Stimulated activated naive CD8-positive, alpha-beta T cell treated with anti-CD3 and anti-CD28 coated beads, Interleukin-15, amount 100 ng/mL, for 72 hours (primary cell): Measurements from ENCODE around the gene CX3CL1.

Experiments used
- ATAC-seq: fragments of 150-1000 bp; cut with Tn5 transposase; 2 replicates; pipeline ENCODE4 v1.10.0; 2021; ENCODE audit warnings: mild to moderate bottlenecking, moderate library complexity
- DNase-seq, 2 donors: peaks; one replicate each; pipeline ENCODE4 v3.0.0; 2021 to 2022
- H3K27ac Mint-ChIP-seq, 2 donors: one replicate each; pipeline ENCODE4 v1.8.0; 2022; ENCODE audit warnings: mild to moderate bottlenecking in 2 of 2, mixed read lengths in 2 of 2, moderate library complexity in 2 of 2
- H3K27me3 Mint-ChIP-seq: one replicate; pipeline ENCODE4 v1.8.0; 2022; ENCODE audit warnings: mixed read lengths
- H3K4me1 Mint-ChIP-seq: one replicate; pipeline ENCODE4 v1.8.0; 2022; ENCODE audit warnings: mild to moderate bottlenecking, mixed read lengths
- H3K4me3 Mint-ChIP-seq, 2 donors: one replicate each; pipeline ENCODE4 v1.8.0; 2022; ENCODE audit warnings: mild to moderate bottlenecking in 2 of 2, mixed read lengths in 2 of 2, moderate library complexity in 1 of 2
- H3K9me3 Mint-ChIP-seq, 2 donors: one replicate each; pipeline ENCODE4 v1.8.0; 2022; ENCODE audit warnings: mixed read lengths in 2 of 2

The CX3CL1 gene

GRCh38 chr16:57348327-57348726 lies 24.0 kb upstream of the CX3CL1 start:
- Mint-ChIP-seq H3K4me3 (no peak overlapping the region), H3K4me1 (peaks cover 31% of the 10 kb centered on the region), H3K27me3 (peaks cover 56% of the 10 kb centered on the region), H3K27ac (no peak overlapping the region), H3K9me3 (no peaks in the 10 kb centered on the region)
- ATAC-seq (no peak), DNase-seq (no peak)

GRCh38 chr16:57349212-57350031 lies 22.9 kb upstream of the CX3CL1 start:
- H3K27ac Mint-ChIP-seq, result peak overlapping the region in 1 of 2 donors; percentile 50
- H3K4me1 Mint-ChIP-seq, result peaks cover 31% of the 10 kb centered on the region
- DNase-seq, result peak; percentile 30 to 53
- peaks cover 48% of the 10 kb centered on the region for H3K27me3 Mint-ChIP-seq
- peak overlapping the region; percentile 40 to 61 for H3K4me3 Mint-ChIP-seq
- H3K9me3 Mint-ChIP-seq, result no peaks in the 10 kb centered on the region
- peak; percentile 100 for ATAC-seq

GRCh38 chr16:57352636-57353047 lies 19.6 kb upstream of the CX3CL1 start:
- Mint-ChIP-seq H3K27ac (no peak overlapping the region), H3K4me1 (peaks cover 25% of the 10 kb centered on the region), H3K4me3 (no peak overlapping the region), H3K9me3 (no peaks in the 10 kb centered on the region), H3K27me3 (peaks cover 35% of the 10 kb centered on the region)
- no peak for ATAC-seq
- no peak for DNase-seq

- no peak overlapping the region for H3K4me3 Mint-ChIP-seq
- no peaks in the 10 kb centered on the region for H3K9me3 Mint-ChIP-seq
- no peak overlapping the region for H3K27ac Mint-ChIP-seq
- peaks cover 29% of the 10 kb centered on the region for H3K4me1 Mint-ChIP-seq
- ATAC-seq, result no peak
- no peak for DNase-seq
- peaks cover 19% of the 10 kb centered on the region for H3K27me3 Mint-ChIP-seq
Observed at GRCh38 chr16:57354311-57354710, 18.0 kb upstream of the CX3CL1 start.

GRCh38 chr16:57355898-57356414 lies 16.3 kb upstream of the CX3CL1 start:
- no peak overlapping the region for H3K4me3 Mint-ChIP-seq
- H3K27me3 Mint-ChIP-seq, result peaks cover 8% of the 10 kb centered on the region
- DNase-seq, result no peak
- no peaks in the 10 kb centered on the region for H3K9me3 Mint-ChIP-seq
- ATAC-seq, result no peak
- H3K27ac Mint-ChIP-seq, result no peak overlapping the region
- peaks cover 18% of the 10 kb centered on the region for H3K4me1 Mint-ChIP-seq

GRCh38 chr16:57356547-57356946 lies 15.7 kb upstream of the CX3CL1 start:
- no peak for ATAC-seq
- Mint-ChIP-seq H3K9me3 (no peaks in the 10 kb centered on the region), H3K27ac (no peak overlapping the region), H3K4me3 (no peak overlapping the region), H3K27me3 (peaks cover 8% of the 10 kb centered on the region), H3K4me1 (peaks cover 18% of the 10 kb centered on the region)
- no peak for DNase-seq

- DNase-seq (no peak), ATAC-seq (peak; percentile 33)
- H3K9me3 Mint-ChIP-seq, result no peaks in the 10 kb centered on the region
- H3K27ac Mint-ChIP-seq, result no peak overlapping the region
- H3K27me3 Mint-ChIP-seq, result peaks cover 8% of the 10 kb centered on the region
- H3K4me3 Mint-ChIP-seq, result peak overlapping the region; percentile 6 to 40
- peaks cover 18% of the 10 kb centered on the region for H3K4me1 Mint-ChIP-seq
Observed at GRCh38 chr16:57357330-57358085, 14.8 kb upstream of the CX3CL1 start.

- no peak for ATAC-seq
- peak overlapping the region; percentile 6 to 40 for H3K4me3 Mint-ChIP-seq
Observed at GRCh38 chr16:57358086-57358420, 14.2 kb upstream of the CX3CL1 start.

GRCh38 chr16:57358527-57359095 lies 13.7 kb upstream of the CX3CL1 start, which contains the start of gene CCL22:
Gene CCL22, plus strand, starts transcription at chr16:57358783. Its CDS starts 34 bp downstream, at chr16:57358817.
- no peaks in the 10 kb centered on the region for H3K9me3 Mint-ChIP-seq
- peak in 1 of 2 donors; percentile 44 for DNase-seq
- peaks cover 10% of the 10 kb centered on the region for H3K27me3 Mint-ChIP-seq
- peak within 1 kb of the TSS; percentile 6 to 40 for H3K4me3 Mint-ChIP-seq
- peaks cover 18% of the 10 kb centered on the region for H3K4me1 Mint-ChIP-seq
- ATAC-seq, result peak; percentile 90
- peak within 1 kb of the TSS in 1 of 2 donors; percentile 61 for H3K27ac Mint-ChIP-seq

More at GRCh38 chr16:57358086-57358420, 14.2 kb upstream of the CX3CL1 start:
- Mint-ChIP-seq H3K9me3 (no peaks in the 10 kb centered on the region), H3K27ac (no peak overlapping the region), H3K4me1 (peaks cover 18% of the 10 kb centered on the region), H3K27me3 (peaks cover 8% of the 10 kb centered on the region)
- no peak for DNase-seq

GRCh38 chr16:57360321-57360935 lies 11.9 kb upstream of the CX3CL1 start:
- Mint-ChIP-seq H3K9me3 (no peaks in the 10 kb centered on the region), H3K27me3 (peaks cover 14% of the 10 kb centered on the region), H3K4me3 (no peak overlapping the region), H3K4me1 (peaks cover 18% of the 10 kb centered on the region), H3K27ac (peak overlapping the region in 1 of 2 donors; percentile 3)
- DNase-seq (no peak), ATAC-seq (no peak)

- ATAC-seq (no peak), DNase-seq (no peak)
- Mint-ChIP-seq H3K4me1 (peaks cover 18% of the 10 kb centered on the region), H3K27ac (no peak overlapping the region), H3K9me3 (no peaks in the 10 kb centered on the region), H3K4me3 (no peak overlapping the region), H3K27me3 (peaks cover 18% of the 10 kb centered on the region)
Observed at GRCh38 chr16:57361404-57361803, 10.9 kb upstream of the CX3CL1 start.

GRCh38 chr16:57364143-57364542 lies 8.1 kb upstream of the CX3CL1 start:
- H3K27ac Mint-ChIP-seq, result no peak overlapping the region
- peaks cover 28% of the 10 kb centered on the region for H3K27me3 Mint-ChIP-seq

GRCh38 chr16:57366544-57367040 lies 5.7 kb upstream of the CX3CL1 start:
- Mint-ChIP-seq H3K27ac (no peak overlapping the region), H3K4me3 (no peak overlapping the region), H3K4me1 (no peaks in the 10 kb centered on the region), H3K9me3 (no peaks in the 10 kb centered on the region), H3K27me3 (peaks cover 38% of the 10 kb centered on the region)
- DNase-seq (no peak), ATAC-seq (no peak)

More at GRCh38 chr16:57364143-57364542, 8.1 kb upstream of the CX3CL1 start:
- DNase-seq (no peak), ATAC-seq (no peak)
- no peaks in the 10 kb centered on the region for H3K4me1 Mint-ChIP-seq
- no peaks in the 10 kb centered on the region for H3K9me3 Mint-ChIP-seq
- no peak overlapping the region for H3K4me3 Mint-ChIP-seq

- no peak overlapping the region for H3K4me3 Mint-ChIP-seq
- H3K9me3 Mint-ChIP-seq, result no peaks in the 10 kb centered on the region
- peaks cover 38% of the 10 kb centered on the region for H3K27me3 Mint-ChIP-seq
- DNase-seq (no peak), ATAC-seq (no peak)
- H3K4me1 Mint-ChIP-seq, result no peaks in the 10 kb centered on the region
- no peak overlapping the region for H3K27ac Mint-ChIP-seq
Observed at GRCh38 chr16:57367116-57367752, 5.1 kb upstream of the CX3CL1 start.
